GM21723 (cell line): ENCODE measurements around the gene HRH2.
A peak's percentile ranks its signal among the peaks of the same experiment; 100 is the strongest.
"Not testable (repeated sequence)": the region's sequence is repeated elsewhere in the genome, so short reads cannot be mapped to it uniquely, and the experiment has no call there.

Source experiments
- ATAC-seq: cut with Tn5 transposase; IDR thresholded peaks from one replicate; pipeline ENCODE4 v1.9.1; 2021; ENCODE audit warnings: mild to moderate bottlenecking, moderate library complexity; ENCODE audit not compliant: unreplicated experiment

The HRH2 gene

DNA sequence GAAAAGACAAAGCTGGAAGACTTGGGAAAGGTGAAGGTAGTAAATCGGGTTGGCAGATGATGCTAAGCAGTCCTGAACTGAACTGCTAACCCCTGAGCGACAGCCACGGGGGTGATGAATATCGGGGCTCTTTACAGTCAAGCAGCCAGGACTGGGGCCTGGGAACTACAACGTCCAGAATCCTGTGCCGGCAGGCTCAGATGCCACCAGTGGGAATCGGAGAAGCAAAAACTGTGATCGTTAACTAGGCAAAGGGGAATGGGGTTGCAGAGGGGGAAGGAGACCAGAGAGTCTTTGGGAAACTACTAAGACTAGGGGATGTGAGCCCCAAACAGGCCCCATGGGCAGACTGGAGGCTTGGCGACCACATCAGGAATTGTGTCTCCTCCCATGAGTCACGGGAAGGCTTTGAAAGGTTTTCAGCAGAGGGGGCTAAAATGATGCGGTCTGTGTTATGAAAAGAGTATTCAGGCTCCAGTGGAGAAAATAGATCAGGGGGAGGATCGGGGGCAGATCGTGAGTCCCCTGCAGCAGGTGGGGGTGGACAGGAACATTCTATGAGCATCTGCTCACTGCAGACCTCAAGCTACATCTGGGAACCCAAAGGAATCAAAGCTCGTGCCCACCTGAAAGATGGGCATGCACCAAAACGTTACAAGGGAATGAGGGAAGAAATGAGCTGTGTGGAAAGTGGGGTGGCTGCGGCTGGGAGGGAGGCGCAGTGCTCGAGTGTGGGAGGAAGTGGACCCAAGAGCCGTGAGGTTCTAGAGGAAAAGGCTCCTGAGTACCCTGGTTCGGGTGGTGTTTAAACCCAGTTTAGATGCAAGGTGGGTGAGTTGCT lies 53.8 kb downstream of the HRH2 start:
- ATAC-seq: no peak

DNA sequence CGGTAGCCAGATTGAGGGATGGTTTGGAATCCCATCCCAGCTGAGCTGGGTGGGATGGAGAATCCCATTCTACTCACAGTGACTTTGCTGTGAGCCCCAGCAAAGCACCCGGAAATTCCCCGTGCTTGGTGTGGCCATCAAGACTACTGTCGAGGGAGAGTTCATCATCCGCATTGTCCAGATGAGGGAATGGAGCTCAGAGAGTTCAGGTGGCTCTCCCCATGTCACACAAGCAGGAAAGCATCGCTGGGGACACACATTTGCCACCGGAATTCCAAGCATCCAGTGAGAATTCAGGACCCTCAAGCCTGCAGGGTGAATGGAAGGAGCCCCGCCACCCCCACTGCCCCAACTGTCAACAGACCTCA lies 54.4 kb downstream of the HRH2 start:
- no peak for ATAC-seq

DNA sequence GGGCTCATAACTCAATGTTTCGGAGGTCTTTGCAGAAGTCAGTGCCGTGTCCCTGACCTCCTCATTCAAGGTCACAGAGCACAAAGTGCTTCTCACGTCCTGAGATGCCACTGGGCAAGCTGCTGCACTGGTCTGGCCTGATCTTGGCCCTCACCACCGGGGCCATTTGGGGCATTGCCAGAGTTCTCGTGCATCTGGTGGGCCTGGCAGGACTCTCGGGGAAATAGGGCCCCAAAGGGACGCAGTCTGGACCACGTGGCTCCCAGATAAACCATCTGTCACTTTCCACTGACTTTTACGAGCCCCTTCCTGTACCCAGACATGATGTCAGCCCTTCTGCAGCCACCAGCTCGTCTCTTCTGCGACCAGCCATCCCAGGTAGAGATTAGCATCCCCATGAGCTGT lies 54.8 kb downstream of the HRH2 start:
- no peak for ATAC-seq

DNA sequence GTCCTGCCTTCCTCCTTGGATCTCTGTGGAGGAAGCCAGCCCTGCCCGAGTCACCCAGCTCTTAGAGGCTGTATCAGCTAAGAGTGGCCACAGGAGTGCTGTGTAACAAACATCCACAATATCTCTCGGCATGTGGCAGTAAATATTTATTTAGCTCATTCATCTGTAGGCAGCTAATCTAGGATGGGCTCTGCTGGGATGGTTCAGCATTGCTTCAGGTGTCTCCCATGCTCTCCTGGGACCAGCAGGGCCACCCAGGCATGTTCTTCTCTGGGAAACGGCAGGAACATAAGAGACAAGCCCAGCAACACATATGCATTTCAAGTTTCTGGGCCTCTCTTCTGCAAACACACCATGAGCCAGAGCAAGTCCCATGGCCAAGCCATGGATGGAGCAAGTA lies 56.1 kb downstream of the HRH2 start:
- ATAC-seq: no peak

DNA sequence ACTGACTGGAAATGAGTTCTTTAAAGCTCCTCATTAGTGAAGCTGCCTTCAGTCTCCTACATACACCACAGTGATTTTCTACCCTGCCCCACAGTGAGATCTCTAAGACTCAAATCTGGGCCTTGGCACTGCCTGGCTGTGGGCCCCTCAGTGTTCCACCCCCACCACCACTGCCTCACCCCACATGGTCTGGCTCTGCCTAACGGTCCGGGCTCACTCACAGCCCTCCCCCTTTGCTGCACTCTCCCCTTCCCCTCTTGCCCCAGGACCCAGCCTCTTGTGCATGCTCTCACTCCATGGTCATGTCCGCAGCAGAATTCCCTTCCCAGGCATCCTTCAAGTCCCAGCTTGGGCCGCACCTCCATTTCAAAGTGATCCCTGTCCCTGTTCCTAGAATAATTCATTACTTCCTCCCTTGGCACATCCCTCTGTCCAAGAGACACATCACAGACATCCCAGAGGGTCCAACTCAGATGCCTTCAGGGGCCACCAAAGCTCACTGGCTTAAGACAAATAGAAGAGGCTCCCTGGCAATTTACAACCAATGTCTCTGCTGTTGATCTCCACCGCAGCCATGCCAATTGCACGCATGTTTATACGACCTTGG lies 56.7 kb downstream of the HRH2 start:
- no peak for ATAC-seq

DNA sequence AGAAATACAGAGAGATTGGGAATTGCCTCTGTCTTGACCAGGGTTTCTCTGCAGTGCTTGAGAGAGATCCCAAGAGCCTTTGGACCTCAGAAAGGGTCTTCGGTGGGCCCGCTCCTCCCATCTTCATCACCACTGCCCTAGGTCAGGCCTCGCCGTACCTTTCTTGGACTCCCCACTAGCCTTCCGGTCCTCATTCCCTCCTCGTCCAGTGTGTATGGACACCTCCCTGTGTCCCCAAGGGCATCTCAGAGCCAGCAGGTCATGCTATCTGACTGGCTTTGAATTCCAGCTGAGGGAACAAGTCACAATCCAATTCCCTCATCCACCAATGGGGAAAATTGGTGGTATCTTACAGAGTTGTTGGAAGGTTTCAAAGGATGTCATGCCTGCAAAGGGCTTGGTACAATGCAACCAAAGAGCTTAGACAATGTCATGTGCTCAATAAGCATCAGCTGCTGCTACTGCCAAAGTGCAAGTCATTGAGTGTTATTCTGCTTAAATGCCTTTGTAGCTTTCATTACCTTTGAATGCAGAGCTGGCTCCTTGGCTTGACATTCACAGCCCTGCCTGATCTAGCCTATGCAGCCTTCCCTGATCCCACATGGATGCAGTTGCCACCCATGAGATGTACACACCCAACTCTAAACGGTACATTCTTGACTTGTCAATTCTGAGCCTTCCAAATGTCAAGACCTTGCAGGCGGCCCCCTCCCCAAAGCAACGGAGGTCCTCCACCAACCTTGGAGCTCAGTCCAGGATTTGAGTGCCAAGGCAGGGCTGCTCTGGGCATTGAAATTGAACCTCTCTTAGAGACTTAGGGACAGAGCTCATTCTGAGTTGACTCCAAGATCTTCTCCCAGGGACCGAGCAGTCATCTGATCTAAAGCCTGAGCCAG lies 58.0 kb downstream of the HRH2 start:
- ATAC-seq: no peak

DNA sequence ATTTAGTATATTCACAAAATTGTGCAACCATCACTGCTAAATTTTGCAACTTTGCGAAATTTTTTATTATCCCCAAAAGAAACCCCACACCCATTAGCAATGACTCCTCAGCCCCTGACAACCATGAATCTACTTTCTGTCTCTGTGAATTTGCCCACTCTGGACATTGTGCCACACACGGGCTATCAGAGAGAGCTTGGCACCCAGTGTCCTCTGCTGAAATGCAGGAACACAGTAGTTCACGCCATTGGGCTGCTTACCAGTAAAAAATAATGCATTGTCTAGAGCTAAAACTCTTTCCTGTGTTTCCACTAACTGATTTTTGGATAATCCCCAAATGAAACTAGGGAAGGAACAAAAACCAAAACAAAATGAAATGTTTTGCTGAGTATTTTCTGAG lies 60.0 kb downstream of the HRH2 start:
- ATAC-seq: no peak

DNA sequence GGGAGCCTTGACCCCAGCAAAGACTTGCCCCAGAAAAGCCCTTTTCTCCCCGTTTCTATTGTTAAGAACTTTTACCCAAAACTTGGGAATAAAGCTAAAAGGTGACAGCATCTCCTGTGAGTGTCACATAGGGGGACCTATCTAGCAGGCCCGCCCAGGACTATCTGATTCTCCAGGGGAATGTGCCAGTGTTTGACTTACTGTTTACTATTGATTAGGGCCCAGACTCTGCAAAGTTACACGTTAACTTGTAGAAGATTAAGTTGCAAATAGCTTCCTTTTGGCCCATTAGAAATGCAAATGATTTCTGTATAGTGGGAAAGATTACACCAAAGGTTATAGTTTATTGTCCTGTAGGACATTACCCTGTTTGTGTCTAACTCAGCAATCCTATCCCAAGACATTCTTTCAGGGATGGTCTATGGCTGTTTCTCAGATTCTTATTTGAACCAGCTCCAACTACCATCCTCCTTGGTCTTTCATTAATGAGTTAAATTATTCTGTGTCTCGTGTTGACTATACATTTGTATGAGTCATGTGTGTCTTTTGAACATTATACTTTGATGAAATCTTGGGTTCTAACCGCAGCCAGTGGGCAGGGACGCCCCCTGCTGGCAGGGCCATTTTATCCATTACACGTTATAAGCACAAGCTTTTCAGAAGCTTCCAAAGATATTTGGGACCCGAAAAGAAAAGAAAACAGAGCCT lies 60.7 kb downstream of the HRH2 start:
- ATAC-seq: no peak

DNA sequence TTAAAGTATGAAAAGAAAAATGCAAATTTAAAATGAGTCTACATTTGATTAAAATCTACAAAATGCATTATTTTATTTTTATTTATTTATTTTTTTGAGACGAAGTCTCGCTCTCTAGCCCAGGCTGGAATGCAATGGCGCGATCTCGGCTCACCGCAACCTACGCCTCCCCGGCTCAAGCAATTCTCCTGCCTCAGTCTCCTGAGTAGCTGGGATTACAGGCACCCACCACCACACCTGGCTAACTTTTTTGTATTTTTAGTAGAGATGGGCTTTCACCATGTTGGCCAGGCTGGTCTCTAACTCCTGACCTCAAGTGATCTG lies 61.2 kb downstream of the HRH2 start:
- not testable (repeated sequence) for ATAC-seq

DNA sequence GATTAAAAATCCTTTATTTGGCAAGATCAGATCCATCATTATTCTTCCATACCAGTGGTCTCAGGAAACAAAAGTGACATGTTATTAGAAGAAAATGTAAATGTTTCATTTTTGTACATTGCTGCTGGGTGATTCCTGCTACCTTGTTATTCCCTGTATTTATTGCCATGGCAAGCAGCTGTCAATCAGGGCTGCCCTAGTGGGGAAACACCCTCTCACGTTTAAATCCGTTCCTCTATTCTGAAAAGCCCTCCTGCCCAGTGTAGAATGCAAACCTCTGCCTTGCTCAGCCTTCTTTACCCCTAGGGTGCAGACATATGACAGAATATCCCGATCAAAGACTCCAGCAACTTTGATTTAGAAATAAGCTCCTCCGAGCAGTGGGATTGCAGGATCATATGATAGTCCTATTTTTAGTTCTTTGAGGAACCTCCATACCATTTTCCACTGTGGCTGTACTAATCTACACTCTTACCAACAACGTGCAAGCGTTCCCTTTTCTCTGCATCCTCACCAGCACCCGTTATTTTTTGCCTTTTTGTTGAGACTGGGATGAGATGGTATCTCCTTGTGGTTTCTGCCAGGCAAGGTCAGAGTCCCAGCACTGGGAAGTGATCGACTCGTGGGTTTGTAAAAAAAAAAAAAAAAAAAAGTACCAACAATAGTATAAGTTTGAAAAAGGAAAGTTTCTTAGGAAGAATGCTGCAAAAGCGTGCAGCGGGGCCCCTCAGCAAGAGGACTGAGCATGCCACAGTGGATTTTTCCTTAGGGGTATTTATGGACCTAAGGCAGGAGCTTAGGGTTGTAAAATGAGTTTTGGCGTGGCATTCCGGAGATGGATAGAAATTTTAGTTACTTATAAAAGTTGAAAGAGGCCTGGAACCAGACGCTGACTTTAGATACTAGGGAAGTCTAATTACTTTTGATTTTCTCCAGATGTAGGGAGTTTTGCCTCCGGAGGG lies 66.7 kb downstream of the HRH2 start:
- no peak for ATAC-seq

DNA sequence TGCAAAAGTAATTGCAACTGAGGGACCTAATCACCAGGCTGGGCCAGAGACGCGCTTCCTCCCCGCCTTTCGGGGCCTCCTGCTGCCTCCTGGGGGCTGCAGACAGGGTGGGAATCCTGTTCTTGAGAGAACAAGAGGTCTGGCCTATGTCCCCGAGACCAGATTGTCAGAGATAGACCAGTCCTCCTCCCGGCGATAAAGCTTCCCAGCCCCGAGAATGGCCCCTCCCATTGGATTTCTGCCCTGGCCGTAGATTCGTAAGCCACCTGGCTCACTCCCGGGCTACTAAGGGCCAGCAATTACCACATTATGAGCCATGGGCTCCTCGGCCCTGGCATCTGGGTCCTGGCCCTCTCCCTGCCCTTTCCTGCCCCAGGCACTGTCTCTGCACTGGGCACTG lies 70.4 kb downstream of the HRH2 start:
- no peak for ATAC-seq

DNA sequence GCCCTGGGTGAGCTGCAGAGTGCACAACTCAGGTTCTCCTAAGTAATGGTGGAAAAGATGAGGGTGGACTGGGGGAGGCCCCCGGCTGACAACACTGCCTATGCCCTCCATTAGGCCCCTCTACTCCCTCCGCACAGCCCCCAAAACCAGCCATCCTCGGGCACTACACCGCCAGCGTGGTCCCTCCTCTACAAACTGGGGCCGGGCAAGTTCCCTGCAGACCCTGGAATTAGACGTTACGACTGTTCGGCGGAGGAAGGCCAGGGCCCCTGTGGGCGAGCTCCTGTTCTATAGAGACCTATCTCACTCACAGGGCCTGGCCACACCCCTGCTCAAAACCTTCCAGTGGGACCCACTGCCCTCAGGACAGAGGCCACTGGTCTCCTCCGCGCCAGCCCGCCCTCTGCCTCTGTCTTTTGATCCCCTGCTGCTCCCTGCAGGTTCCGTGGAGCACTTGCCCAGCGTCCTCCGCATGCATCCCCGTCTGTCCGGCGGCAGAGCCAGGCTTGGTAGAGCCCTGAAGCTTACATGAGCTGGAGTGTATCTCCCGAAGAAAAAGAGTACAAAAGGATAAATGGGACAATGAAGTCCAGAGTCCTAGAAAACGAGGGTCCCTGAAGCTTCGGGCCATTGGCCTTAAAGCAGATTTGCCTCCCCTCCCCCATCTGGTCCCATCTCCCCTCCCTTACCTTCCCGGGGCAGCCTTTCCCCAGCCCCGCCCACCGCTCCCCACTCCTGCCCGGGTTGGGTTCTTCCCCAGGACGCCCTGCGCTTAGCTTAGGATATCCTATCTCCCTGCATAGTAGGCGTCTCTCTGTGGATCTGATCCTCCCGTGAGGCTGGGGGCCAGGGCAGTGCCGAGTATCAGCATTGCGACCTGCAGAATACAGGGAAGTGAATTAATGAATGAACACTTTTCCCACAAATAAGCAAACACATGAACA lies 71.3 kb downstream of the HRH2 start:
- ATAC-seq: peak; percentile 16

DNA sequence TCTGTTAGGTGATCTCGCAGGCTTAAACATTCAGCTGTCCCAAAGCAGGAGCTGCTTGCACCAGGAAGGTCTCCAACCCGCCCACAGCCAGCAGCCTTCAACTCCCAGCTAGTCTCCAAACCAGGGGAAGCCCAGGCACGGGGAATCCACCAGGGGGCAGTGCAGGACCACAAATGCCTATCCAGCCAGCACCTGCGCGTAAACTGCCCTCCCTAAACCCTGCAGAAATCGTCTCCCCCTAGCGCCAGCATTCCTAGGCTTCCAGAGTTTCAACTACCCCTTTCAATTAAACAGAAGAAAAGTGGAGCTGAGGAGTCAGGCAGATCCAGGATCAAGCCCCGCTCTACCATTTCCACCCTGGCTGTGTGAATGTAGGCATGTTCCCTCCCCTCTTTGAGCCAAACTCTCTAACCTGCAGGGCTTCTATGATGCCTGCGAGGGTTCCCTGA lies 72.0 kb downstream of the HRH2 start:
- peak; percentile 83 for ATAC-seq

DNA sequence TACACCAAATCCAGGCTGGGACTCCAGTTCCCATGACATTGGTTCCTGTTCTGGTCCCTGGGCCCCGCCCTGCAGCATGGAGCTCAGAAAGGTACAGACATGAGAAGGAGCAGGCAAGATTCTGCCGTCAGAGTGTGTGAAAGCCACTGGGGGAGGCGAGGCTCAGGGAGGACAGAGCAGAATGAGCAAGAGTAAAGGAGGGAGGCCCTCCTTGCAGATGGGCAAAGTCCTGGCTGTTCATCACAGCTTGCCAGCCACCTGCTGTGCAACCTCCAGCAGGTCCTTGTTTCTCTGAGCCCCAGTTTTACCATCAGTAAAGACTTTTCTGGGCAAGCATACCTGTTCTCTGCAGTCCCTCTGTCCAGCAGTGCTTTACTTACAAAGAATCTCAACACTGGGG lies 73.3 kb downstream of the HRH2 start:
- no peak for ATAC-seq

DNA sequence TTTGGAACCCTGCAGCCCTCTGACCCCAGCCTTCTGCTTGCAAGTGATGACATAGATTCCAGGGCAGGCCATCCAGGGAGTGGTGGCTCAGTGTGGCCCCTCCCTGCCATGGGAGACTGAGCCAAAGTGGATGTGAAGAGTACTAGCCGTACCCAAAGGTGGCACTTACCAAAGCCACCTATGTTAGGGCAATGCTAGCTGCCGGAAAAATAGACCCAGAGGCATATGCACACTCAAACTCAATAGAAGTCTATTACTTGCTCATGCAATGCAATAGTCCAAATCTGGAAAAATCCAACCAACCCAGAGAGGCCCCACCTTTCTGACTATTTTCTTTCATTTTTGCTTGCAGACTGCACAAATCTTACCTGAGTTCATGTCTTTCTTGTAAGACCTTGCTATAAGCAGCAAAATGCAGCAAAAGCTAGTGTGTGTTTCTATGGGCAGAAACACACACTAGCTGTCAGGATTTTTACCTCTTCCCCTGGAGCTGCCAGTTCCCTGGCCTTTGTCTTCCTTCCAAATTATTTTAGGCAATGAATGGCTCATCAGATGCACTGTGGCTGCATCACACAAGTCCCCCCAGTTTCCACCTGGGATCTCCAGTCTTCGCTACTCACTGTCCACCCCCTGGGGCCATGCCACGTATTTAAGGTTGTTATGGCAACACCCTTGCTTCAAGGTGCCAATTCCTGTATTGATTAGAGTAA lies 74.0 kb downstream of the HRH2 start:
- ATAC-seq: no peak

DNA sequence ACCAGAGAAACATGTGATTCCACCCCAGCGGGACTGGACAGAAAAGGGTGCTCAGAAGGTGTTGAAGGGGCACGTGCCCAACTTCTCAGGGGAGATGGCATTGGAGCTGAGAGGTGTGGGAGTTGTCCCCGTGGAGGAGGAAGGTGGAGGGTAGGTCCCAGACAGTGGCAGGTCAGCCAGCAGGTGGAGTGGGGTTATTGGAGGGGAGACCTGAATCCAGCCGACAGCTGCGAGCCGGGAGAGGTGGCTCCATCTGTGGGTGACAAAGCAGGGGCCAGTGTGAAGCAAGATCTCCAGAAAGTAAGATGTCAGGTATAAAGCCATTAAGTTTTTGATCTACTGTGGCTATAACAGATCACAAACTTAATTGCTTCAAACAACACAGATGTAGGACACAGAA lies 75.1 kb downstream of the HRH2 start:
- ATAC-seq: no peak

DNA sequence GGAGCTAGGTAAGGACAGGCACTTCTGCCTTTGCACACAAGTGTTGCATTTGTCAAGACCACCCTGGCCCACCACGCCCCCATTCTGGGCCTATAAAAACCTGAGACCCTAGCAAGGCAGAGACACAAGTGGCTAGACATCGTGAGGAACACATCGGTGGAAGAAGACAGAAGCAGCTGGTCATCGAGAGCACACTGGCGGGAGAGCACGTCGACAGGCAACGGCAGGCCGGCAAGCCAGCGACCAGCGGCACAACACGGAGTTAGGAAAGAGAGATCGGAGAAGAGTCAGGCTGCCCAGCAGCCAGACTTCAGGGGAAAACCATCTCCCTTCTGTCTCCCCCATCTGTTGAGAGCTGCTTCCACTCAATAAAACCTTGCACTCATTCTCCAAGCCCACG lies 76.1 kb downstream of the HRH2 start:
- no peak for ATAC-seq

DNA sequence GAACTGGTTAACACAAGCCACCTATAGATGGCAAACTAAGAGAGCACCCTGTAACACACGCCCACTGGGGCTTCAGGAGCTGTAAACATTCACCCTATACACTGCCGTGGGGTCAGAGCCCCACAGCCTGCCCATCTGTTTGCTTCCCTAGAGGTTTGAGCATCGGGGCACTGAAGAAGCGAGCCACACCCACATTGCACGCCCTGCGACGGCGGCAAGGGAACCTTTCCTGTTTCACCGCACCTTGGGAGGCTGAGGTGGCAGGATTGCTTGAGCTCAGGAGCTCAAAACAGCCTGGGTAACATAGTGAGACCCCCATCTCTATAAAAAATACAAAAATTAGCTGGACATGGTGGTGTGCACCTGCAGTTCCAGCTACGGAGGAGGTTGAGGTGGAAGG lies 76.6 kb downstream of the HRH2 start:
- ATAC-seq: no peak
